Activated naive CD8-positive, alpha-beta T cell treated with anti-CD3 and anti-CD28 coated beads, Interleukin-2, amount 10 ng/mL, durations not matched to agents 7 days and 5 days (primary cell): ENCODE measurements around the gene RAD51D. TPM values are rescaled to one million over a fixed set of nuclear protein-coding genes. Genes with fewer than 3 reads are reported as not detected.

Experiments used
- ATAC-seq: fragments of 150-1000 bp; cut with Tn5 transposase; one replicate; pipeline ENCODE4 v1.10.0; 2021; ENCODE audit warnings: low read depth, moderate library complexity
- POLR2A ChIA-PET: fragments of 350-600 bp; sonication (Branson Sonifier 250); formaldehyde crosslinking; loops from one replicate; lab custom pipeline; 2021; ENCODE audit warnings: antibody characterized with exemption; lab: Charles Lee
- DNase-seq: peaks from one replicate; pipeline ENCODE4 v3.0.0; 2021
- H3K27ac Mint-ChIP-seq: one replicate; pipeline ENCODE4 v1.8.0; 2022; ENCODE audit warnings: mild to moderate bottlenecking, mixed read lengths
- H3K27me3 Mint-ChIP-seq: one replicate; pipeline ENCODE4 v1.8.0; 2022; ENCODE audit warnings: mild to moderate bottlenecking, moderate library complexity, mixed read lengths
- H3K36me3 Mint-ChIP-seq: one replicate; pipeline ENCODE4 v1.8.0; 2021; ENCODE audit warnings: mild to moderate bottlenecking, mixed read lengths
- H3K4me1 Mint-ChIP-seq: one replicate; pipeline ENCODE4 v1.8.0; 2021; ENCODE audit warnings: mixed read lengths
- H3K4me3 Mint-ChIP-seq: one replicate; pipeline ENCODE4 v1.8.0; 2022; ENCODE audit warnings: mild to moderate bottlenecking, moderate library complexity, mixed read lengths
- H3K9me3 Mint-ChIP-seq: one replicate; pipeline ENCODE4 v1.8.0; 2021; ENCODE audit warnings: mixed read lengths
- total RNA-seq, 2 experiments: library from RNA; stranded (reverse); gene quantifications; one replicate each; pipeline ENCODE4 v1.2.3, GENCODE V29; 2021

The RAD51D gene
- total RNA-seq, 2 experiments from 2014 or later, result 27.3 to 33.8 TPM

GRCh38 chr17:35064516-35065215 lies 55.0 kb downstream of the RAD51D start:
- H3K27ac Mint-ChIP-seq, result no peak overlapping the region
- H3K4me3 Mint-ChIP-seq, result no peak overlapping the region
- POLR2A ChIA-PET, result interaction anchor here (0.7 to 3.5 kb wide), 6 partner anchors 8 to 55 kb away, joined by 3 to 24 read pairs (median 8); no protein-coding TSS in a partner anchor
- no peaks in the 10 kb centered on the region for H3K27me3 Mint-ChIP-seq
- ATAC-seq (no peak), DNase-seq (no peak)
- no peaks in the 10 kb centered on the region for H3K9me3 Mint-ChIP-seq
- peaks cover 23% of the 10 kb centered on the region for H3K36me3 Mint-ChIP-seq
- H3K4me1 Mint-ChIP-seq, result peaks cover 27% of the 10 kb centered on the region

- H3K36me3 Mint-ChIP-seq, result peaks cover 24% of the 10 kb centered on the region
- no peaks in the 10 kb centered on the region for H3K27me3 Mint-ChIP-seq
Measured at GRCh38 chr17:35063514-35064223, 56.0 kb downstream of the RAD51D start, which contains the start of gene RFFL. TSS of gene RFFL (minus strand) at chr17:35063707. CDS start at chr17:35026553, 37,154 bp downstream.

DNA sequence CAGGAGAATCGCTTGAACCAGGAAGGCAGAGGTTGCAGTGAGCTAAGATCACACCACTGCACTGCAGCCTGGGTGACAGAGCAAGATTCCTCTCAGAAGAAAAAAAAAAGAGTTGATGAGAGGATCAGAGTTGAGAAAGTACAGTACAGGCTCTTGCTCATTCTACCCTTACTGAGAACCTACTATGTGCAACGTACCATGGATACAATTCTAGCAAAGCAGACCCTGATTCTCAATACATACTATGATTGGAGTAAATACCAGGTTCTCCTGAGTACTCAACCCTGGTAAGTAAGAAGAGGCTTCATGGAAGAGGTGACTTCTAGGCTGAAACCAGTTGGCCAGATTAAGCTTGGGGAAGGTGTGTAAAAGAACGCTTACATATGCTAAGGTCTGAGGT lies 57.4 kb downstream of the RAD51D start:
- Mint-ChIP-seq H3K27ac (peak overlapping the region; percentile 67), H3K36me3 (peaks cover 27% of the 10 kb centered on the region), H3K4me3 (peak overlapping the region; percentile 56), H3K27me3 (no peaks in the 10 kb centered on the region), H3K9me3 (no peaks in the 10 kb centered on the region), H3K4me1 (peaks cover 21% of the 10 kb centered on the region)
- ATAC-seq, result no peak
- POLR2A ChIA-PET, result interaction anchor here (0.7 to 3.5 kb wide), 3 partner anchors 12 to 40 kb away, joined by 3 to 24 read pairs (median 3); no protein-coding TSS in a partner anchor
- DNase-seq, result no peak

More at GRCh38 chr17:35063514-35064223, 56.0 kb downstream of the RAD51D start, which contains the start of gene RFFL:
- POLR2A ChIA-PET, result interaction anchor here (0.6 to 3.5 kb wide), 11 partner anchors 9 to 102 kb away, joined by 3 to 24 read pairs (median 5); partner anchors contain the start of genes CCT6B and ZNF830
- H3K4me1 Mint-ChIP-seq, result peaks cover 27% of the 10 kb centered on the region
- H3K9me3 Mint-ChIP-seq, result no peaks in the 10 kb centered on the region
- DNase-seq, result peak; percentile 63
- ATAC-seq, result peak; percentile 99
- peak within 1 kb of the TSS; percentile 69 for H3K4me3 Mint-ChIP-seq
- peak within 1 kb of the TSS; percentile 91 for H3K27ac Mint-ChIP-seq

DNA sequence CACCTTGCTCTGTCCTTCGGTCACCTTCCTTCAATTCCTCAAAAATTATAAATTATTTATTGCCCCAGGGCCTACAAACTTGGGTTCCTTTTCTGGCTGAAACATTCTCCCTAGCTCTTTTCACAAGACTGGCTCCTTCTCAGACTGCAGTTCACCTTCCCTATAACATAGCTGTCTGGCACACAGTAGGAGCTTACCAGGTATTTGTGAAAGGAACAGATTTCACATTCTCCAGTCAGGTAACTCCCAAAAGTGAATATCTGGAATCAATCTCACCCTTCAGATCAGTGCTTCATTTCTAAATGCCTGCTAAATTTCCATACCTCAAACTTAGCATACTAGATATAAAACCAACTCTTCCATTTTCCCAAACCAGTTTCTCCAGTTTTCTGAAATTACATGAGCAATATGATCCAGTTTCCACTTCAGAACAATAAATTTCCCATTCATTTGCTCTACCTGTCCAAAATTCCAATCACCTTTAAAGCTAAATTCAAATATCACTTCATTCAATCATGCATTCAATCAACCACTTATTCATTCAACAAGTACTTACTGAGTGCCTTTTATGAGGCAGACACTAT lies 62.2 kb downstream of the RAD51D start:
- Mint-ChIP-seq H3K27ac (no peak overlapping the region), H3K4me3 (no peak overlapping the region), H3K36me3 (peaks cover 27% of the 10 kb centered on the region), H3K9me3 (no peaks in the 10 kb centered on the region), H3K27me3 (no peaks in the 10 kb centered on the region), H3K4me1 (peaks cover 6% of the 10 kb centered on the region)
- POLR2A ChIA-PET, result interaction anchor here (0.9 kb wide), 1 partner anchor 30 kb away, joined by 3 read pairs; no protein-coding TSS in a partner anchor
- ATAC-seq (no peak), DNase-seq (no peak)

DNA sequence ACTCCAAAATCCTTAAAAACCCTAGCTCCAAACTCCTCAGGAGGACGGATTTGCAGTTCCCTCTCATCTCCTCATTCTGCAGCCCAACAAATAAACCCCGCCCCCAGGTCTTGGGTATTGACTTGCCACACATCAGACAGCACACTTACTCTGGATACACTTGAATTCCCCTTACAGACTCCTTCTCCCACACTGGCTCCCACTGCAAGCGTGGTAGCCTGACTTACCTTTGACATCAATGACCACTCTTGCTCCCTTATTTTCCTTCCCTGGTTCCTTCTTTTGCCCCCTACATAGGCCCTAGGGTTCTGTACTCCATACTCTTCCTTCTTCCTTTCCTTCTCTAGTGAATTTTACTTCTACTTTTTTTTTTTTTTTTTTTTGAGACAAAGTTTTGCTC lies 63.6 kb downstream of the RAD51D start:
- no peak overlapping the region for H3K27ac Mint-ChIP-seq
- peaks cover 23% of the 10 kb centered on the region for H3K36me3 Mint-ChIP-seq
- no peaks in the 10 kb centered on the region for H3K9me3 Mint-ChIP-seq
- H3K4me3 Mint-ChIP-seq, result no peak overlapping the region
- no peaks in the 10 kb centered on the region for H3K27me3 Mint-ChIP-seq
- ATAC-seq (no peak), DNase-seq (no peak)
- peaks cover 18% of the 10 kb centered on the region for H3K4me1 Mint-ChIP-seq
- POLR2A ChIA-PET, result no interaction called here

GRCh38 chr17:35053204-35053603 lies 66.5 kb downstream of the RAD51D start:
- DNase-seq, result no peak
- no peak overlapping the region for H3K4me3 Mint-ChIP-seq
- no peak for ATAC-seq
- H3K36me3 Mint-ChIP-seq, result peaks cover 9% of the 10 kb centered on the region
- H3K4me1 Mint-ChIP-seq, result peaks cover 24% of the 10 kb centered on the region
- H3K27ac Mint-ChIP-seq, result no peak overlapping the region
- POLR2A ChIA-PET, result no interaction called here
- no peaks in the 10 kb centered on the region for H3K27me3 Mint-ChIP-seq
- H3K9me3 Mint-ChIP-seq, result no peaks in the 10 kb centered on the region

DNA sequence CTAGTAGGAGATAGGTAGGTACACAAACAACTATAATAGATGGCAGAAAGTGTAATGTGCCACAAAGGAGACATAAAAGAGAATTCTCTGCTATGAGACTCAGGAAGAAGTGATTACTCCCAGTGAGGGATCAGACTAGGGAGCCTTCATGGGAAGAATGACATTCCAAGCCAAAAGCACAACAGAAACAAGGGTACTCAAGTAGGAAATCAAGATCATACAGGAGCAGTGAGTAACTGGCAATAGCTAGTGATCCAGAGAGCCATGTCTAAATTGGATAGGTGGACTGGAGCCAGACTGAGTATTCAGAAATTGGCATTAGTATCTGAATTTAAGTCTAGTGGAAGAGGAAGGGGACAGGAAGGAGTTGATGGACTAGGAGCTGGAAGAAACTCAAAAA lies 66.9 kb downstream of the RAD51D start:
- Mint-ChIP-seq H3K27ac (no peak overlapping the region), H3K27me3 (no peaks in the 10 kb centered on the region), H3K9me3 (no peaks in the 10 kb centered on the region), H3K36me3 (peaks cover 9% of the 10 kb centered on the region), H3K4me1 (peaks cover 24% of the 10 kb centered on the region), H3K4me3 (no peak overlapping the region)
- DNase-seq (no peak), ATAC-seq (no peak)
- POLR2A ChIA-PET, result no interaction called here

DNA sequence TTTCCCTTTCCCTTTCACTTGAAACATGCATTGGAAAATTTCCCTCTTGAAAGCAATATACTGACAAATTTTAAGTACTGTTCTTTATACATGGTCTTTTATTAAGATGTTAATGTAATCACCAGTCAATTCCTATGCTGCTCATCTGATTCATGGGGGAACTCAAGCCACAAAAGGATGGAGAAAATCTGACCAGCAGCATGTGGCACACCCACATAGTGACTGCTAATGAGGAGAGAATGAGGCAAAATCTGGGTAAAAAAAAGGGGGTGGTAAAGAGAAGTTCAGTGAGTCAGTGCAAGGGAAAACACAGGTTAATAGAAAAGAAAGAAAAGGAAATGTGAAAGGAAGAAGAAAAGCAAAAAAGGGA lies 67.4 kb downstream of the RAD51D start:
- Mint-ChIP-seq H3K27ac (peak overlapping the region; percentile 82), H3K36me3 (peaks cover 6% of the 10 kb centered on the region), H3K4me3 (peak overlapping the region; percentile 52), H3K4me1 (peaks cover 24% of the 10 kb centered on the region), H3K27me3 (no peaks in the 10 kb centered on the region), H3K9me3 (no peaks in the 10 kb centered on the region)
- no peak for ATAC-seq
- DNase-seq, result no peak
- POLR2A ChIA-PET, result interaction anchor here (0.7 to 2.4 kb wide), 3 partner anchors 12 to 29 kb away, joined by 3 to 14 read pairs (median 11); partner anchors contain the start of gene RFFL

- H3K4me1 Mint-ChIP-seq, result peaks cover 28% of the 10 kb centered on the region
- H3K4me3 Mint-ChIP-seq, result peak overlapping the region; percentile 52
- POLR2A ChIA-PET, result interaction anchor here (0.6 to 2.4 kb wide), 4 partner anchors 11 to 442 kb away, joined by 3 to 14 read pairs (median 8); partner anchors contain the start of gene RFFL
- no peak for DNase-seq
- H3K9me3 Mint-ChIP-seq, result no peaks in the 10 kb centered on the region
- H3K27me3 Mint-ChIP-seq, result no peaks in the 10 kb centered on the region
- H3K27ac Mint-ChIP-seq, result peak overlapping the region; percentile 82
- peaks cover 6% of the 10 kb centered on the region for H3K36me3 Mint-ChIP-seq
- no peak for ATAC-seq
Measured at GRCh38 chr17:35051579-35052240, 68.0 kb downstream of the RAD51D start.

GRCh38 chr17:35051183-35051578 lies 68.5 kb downstream of the RAD51D start:
- no peaks in the 10 kb centered on the region for H3K27me3 Mint-ChIP-seq
- H3K9me3 Mint-ChIP-seq, result no peaks in the 10 kb centered on the region
- peaks cover 6% of the 10 kb centered on the region for H3K36me3 Mint-ChIP-seq
- DNase-seq (no peak), ATAC-seq (peak; percentile 77)
- peak overlapping the region; percentile 52 for H3K4me3 Mint-ChIP-seq
- peaks cover 33% of the 10 kb centered on the region for H3K4me1 Mint-ChIP-seq
- peak overlapping the region; percentile 82 for H3K27ac Mint-ChIP-seq
- POLR2A ChIA-PET, result interaction anchor here (0.6 to 2.4 kb wide), 6 partner anchors 13 to 441 kb away, joined by 3 to 14 read pairs (median 4); partner anchors contain the start of genes CCT6B, RFFL and ZNF830

DNA sequence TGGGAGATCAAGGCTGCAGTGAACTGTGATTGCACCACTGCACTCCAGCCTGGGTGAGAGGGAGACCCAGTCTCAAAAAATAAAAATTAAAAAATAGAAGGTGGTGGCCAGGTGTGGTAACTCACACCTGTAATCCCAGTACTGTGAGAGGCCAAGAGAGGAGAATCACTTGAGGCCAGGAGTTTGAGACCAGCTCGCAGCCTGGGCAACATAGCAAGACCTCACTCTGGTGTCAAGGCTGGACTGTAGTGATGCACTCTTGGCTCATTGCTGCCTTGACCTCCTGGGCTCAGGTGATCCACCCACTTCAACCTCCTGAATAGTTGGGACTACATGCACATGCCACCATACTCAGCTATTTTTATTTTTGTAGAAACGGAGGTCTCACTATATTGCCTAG lies 69.5 kb downstream of the RAD51D start:
- Mint-ChIP-seq H3K36me3 (peaks cover 3% of the 10 kb centered on the region), H3K4me1 (peaks cover 41% of the 10 kb centered on the region), H3K4me3 (no peak overlapping the region), H3K27me3 (no peaks in the 10 kb centered on the region), H3K9me3 (no peaks in the 10 kb centered on the region), H3K27ac (no peak overlapping the region)
- DNase-seq (no peak), ATAC-seq (no peak)
- POLR2A ChIA-PET, result interaction anchor here (0.9 to 2.4 kb wide), 4 partner anchors 10 to 89 kb away, joined by 3 to 14 read pairs (median 3); partner anchors contain the start of genes CCT6B, RFFL and ZNF830

GRCh38 chr17:35048685-35049379 lies 70.8 kb downstream of the RAD51D start:
- Mint-ChIP-seq H3K9me3 (no peaks in the 10 kb centered on the region), H3K36me3 (peaks cover 3% of the 10 kb centered on the region), H3K4me1 (peaks cover 46% of the 10 kb centered on the region), H3K27ac (peak overlapping the region; percentile 7), H3K27me3 (no peaks in the 10 kb centered on the region), H3K4me3 (no peak overlapping the region)
- no peak for DNase-seq
- ATAC-seq, result no peak
- POLR2A ChIA-PET, result interaction anchor here (1.0 kb wide), 2 partner anchors 14 to 26 kb away, joined by 3 read pairs; no protein-coding TSS in a partner anchor
